MCF 10A (cell line): ENCODE results near the gene HECTD4. TPM values are rescaled to one million over a fixed set of nuclear protein-coding genes. Genes with fewer than 3 reads are reported as not detected.

Experiments
- BruUV-seq: library from RNA; stranded (reverse); fragments of 400-500 nt; replicated peaks from 2 replicates; lab custom pipeline; 2021; lab: Mats Ljungman, UMichigan
- CTCF ChIA-PET: fragments of 300-600 bp; sonication (Branson Sonifier 250); formaldehyde crosslinking; extraction: SDS; loops from one replicate; lab custom pipeline; 2021; ENCODE audit warnings: antibody characterized with exemption, inconsistent platforms; lab: Yijun Ruan, JAX
- POLR2A ChIA-PET: fragments of 300-600, 350-650 bp; sonication (Branson Sonifier 250); formaldehyde crosslinking; extraction: SDS; loops from one replicate; lab custom pipeline; 2020; ENCODE audit warnings: antibody characterized with exemption, inconsistent platforms; lab: Yijun Ruan, JAX
- DNase-seq: peaks from one replicate; pipeline ENCODE4 v3.0.0-alpha.2; 2018; ENCODE audit not compliant: unreplicated experiment
- H3K27ac Mint-ChIP-seq: one replicate; pipeline ENCODE4 v1.8.0; 2022; ENCODE audit warnings: mild to moderate bottlenecking, low read depth, mixed read lengths; ENCODE audit not compliant: unreplicated experiment
- H3K27me3 Mint-ChIP-seq: one replicate; pipeline ENCODE4 v1.8.0; 2022; ENCODE audit warnings: mixed read lengths; ENCODE audit not compliant: insufficient read depth, unreplicated experiment
- H3K36me3 Mint-ChIP-seq: one replicate; pipeline ENCODE4 v1.8.0; 2022; ENCODE audit warnings: mild to moderate bottlenecking, moderate library complexity, mixed read lengths; ENCODE audit not compliant: insufficient read depth, unreplicated experiment
- H3K4me1 Mint-ChIP-seq: one replicate; pipeline ENCODE4 v1.8.0; 2022; ENCODE audit warnings: mixed read lengths; ENCODE audit not compliant: insufficient read depth, unreplicated experiment
- H3K4me3 Mint-ChIP-seq: one replicate; pipeline ENCODE4 v1.8.0; 2022; ENCODE audit warnings: mild to moderate bottlenecking, moderate library complexity, mixed read lengths; ENCODE audit not compliant: unreplicated experiment
- H3K9me3 Mint-ChIP-seq: one replicate; pipeline ENCODE4 v1.8.0; 2022; ENCODE audit warnings: mixed read lengths; ENCODE audit not compliant: unreplicated experiment
- intact Hi-C: fragments of 100-400 bp; cut with micrococcal nuclease; formaldehyde crosslinking; loops from 2 replicates; pipeline ENCODE4 v1.14.1; 2022
- total RNA-seq: library from RNA; stranded (reverse); gene quantifications from 2 replicates; pipeline ENCODE4 v1.2.3, GENCODE V29; 2022
- TF ChIP-seq, protein P1 (sequence below): fragments of 200-600 bp; IDR thresholded peaks from one replicate; pipeline ENCODE4 v1.8.0; 2022; ENCODE audit warnings: antibody characterized with exemption, mild to moderate bottlenecking; ENCODE audit not compliant: unreplicated experiment

Gene HECTD4
- total RNA-seq, 1 experiment from 2014 or later: 35.2 TPM

DNA sequence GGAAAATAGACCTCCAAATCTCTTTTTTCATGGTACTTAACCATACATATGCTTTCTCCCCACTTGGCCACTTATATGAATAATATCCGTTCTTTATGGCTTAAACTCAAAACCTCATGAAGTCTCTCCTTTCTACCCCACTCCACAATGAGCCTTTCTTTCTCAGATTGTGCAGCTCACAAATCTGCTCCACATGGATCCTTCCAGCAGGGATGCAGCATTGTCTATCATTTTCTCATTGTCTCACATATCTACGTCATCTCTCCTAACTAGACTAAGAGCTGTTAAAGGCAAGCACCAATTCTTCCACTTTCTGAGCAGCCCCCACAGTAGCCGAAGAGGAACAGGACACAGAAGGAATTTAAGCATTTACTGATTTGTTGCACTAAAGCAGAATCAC lies 106.4 kb downstream of the HECTD4 start:
- intact Hi-C loops: no loop called here

DNA sequence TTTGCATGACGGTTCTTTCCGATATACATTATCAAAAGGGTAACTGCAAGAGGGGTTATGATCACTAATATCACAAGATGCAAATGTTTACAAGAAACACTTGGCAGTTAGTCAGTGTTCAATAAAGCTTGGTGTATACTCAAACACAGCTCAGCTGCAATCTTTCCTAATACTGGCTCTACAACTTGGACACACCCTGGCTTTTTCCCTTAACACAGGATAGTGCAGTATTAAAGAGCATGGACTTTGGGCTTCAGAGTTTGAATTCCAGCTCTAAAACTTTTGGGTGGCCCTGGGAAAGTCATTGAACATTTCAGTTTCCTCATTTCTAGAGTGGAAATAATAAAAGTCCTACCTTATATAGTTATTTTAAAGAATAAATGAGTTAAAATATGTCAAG lies 107.0 kb downstream of the HECTD4 start:
- POLR2A ChIA-PET: no interaction called here
- Mint-ChIP-seq H3K27ac (no peak overlapping the region), H3K4me3 (no peak overlapping the region), H3K36me3 (no peaks in the 10 kb centered on the region), H3K4me1 (no peaks in the 10 kb centered on the region), H3K27me3 (no peaks in the 10 kb centered on the region), H3K9me3 (no peaks in the 10 kb centered on the region)
- CTCF ChIA-PET: no interaction called here
- no peak for DNase-seq
- TF ChIP-seq, protein P1, sequence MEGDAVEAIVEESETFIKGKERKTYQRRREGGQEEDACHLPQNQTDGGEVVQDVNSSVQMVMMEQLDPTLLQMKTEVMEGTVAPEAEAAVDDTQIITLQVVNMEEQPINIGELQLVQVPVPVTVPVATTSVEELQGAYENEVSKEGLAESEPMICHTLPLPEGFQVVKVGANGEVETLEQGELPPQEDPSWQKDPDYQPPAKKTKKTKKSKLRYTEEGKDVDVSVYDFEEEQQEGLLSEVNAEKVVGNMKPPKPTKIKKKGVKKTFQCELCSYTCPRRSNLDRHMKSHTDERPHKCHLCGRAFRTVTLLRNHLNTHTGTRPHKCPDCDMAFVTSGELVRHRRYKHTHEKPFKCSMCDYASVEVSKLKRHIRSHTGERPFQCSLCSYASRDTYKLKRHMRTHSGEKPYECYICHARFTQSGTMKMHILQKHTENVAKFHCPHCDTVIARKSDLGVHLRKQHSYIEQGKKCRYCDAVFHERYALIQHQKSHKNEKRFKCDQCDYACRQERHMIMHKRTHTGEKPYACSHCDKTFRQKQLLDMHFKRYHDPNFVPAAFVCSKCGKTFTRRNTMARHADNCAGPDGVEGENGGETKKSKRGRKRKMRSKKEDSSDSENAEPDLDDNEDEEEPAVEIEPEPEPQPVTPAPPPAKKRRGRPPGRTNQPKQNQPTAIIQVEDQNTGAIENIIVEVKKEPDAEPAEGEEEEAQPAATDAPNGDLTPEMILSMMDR: no peak
- BruUV-seq: no TSS peak
- intact Hi-C loops: no loop called here

More for the DNA sequence above, 106.4 kb downstream of the HECTD4 start:
- Mint-ChIP-seq H3K9me3 (no peaks in the 10 kb centered on the region), H3K36me3 (no peaks in the 10 kb centered on the region), H3K27me3 (no peaks in the 10 kb centered on the region), H3K4me1 (no peaks in the 10 kb centered on the region), H3K27ac (no peak overlapping the region), H3K4me3 (no peak overlapping the region)
- ChIA-PET POLR2A (no interaction called here), CTCF (interaction anchor here (0.6 to 0.7 kb wide), 2 partner anchors 32 to 880 kb away, joined by 3 read pairs; no protein-coding TSS in a partner anchor)
- TF ChIP-seq, protein P1: no peak
- BruUV-seq: no TSS peak
- DNase-seq: no peak

DNA sequence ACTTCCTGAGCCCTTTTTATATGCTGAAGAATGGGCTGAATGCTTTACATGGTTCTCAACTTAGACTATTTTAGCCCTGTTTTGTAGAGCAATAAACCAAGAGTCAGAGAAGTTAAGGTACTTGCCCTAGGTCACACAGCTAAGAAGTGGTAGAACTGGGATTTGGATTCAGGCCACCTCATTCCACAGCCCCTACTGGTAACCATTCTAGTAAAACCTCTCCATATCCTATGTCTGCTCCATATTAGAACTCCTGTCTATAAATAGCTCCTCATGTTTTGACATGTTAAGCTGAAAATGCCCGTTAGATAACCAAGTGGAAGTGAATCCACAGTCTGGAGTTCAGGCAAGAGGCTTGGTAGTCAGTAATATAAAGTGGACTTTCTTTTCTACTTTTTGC lies 111.6 kb downstream of the HECTD4 start:
- Mint-ChIP-seq H3K27me3 (no peaks in the 10 kb centered on the region), H3K36me3 (peaks cover 13% of the 10 kb centered on the region), H3K4me3 (no peak overlapping the region), H3K9me3 (no peaks in the 10 kb centered on the region), H3K27ac (no peak overlapping the region), H3K4me1 (no peaks in the 10 kb centered on the region)
- DNase-seq: peak; percentile 2
- BruUV-seq: no TSS peak
- CTCF ChIA-PET: interaction anchor here (1.8 kb wide), 1 partner anchor 9 kb away, joined by 5 read pairs; no protein-coding TSS in a partner anchor
- intact Hi-C loops: no loop called here
- TF ChIP-seq, protein P1: no peak
- POLR2A ChIA-PET: interaction anchor here (0.5 to 1.2 kb wide), 5 partner anchors 18 to 117 kb away, joined by 3 to 4 read pairs (median 4); no protein-coding TSS in a partner anchor

DNA sequence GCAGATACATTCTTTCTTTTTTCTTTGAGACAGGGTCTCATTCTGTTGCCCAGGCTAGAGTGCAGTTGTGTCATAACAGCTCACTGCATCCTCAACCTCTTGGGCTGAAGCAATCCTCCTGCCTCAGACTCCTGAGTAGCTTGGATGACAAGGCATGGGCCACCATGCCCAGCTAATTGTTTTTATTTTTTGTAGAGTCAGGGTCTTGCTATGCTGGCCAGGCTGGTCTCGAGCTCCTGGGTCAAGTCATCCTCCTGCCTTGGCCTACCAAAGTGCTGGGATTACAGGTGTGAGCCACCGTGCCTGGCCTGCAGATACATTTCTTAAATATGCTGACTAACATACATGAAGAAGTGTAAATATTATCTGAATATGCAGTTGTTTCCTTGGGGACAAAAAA lies 115.8 kb downstream of the HECTD4 start:
- Mint-ChIP-seq H3K4me3 (no peak overlapping the region), H3K4me1 (no peaks in the 10 kb centered on the region), H3K9me3 (no peaks in the 10 kb centered on the region), H3K36me3 (peaks cover 19% of the 10 kb centered on the region), H3K27me3 (no peaks in the 10 kb centered on the region), H3K27ac (no peak overlapping the region)
- intact Hi-C loops: no loop called here
- TF ChIP-seq, protein P1: no peak
- CTCF ChIA-PET: no interaction called here
- no peak for DNase-seq
- BruUV-seq: no TSS peak
- POLR2A ChIA-PET: interaction anchor here (0.7 kb wide), 1 partner anchor 1559 kb away, joined by 3 read pairs; no protein-coding TSS in a partner anchor
